Raji (cell line): ENCODE measurements around the gene OR10A3.

Experiments used
- POLR2A ChIP-seq: IDR thresholded peaks from 2 replicates; pipeline ENCODE4 v1.6.1; 2011; ENCODE audit warnings: low read depth, low read length, control low read depth; ENCODE audit not compliant: insufficient read depth

The OR10A3 gene

GRCh38 chr11:7905549-7905948 lies 36.0 kb downstream of the OR10A3 start:
- TF ChIP-seq POLR2A = no peak

GRCh38 chr11:7904917-7905316 lies 36.6 kb downstream of the OR10A3 start:
- TF ChIP-seq POLR2A = no peak

- TF ChIP-seq POLR2A = no peak
These were observed 37.6 kb downstream of the OR10A3 start for GRCh38 chr11:7903940-7904339.

GRCh38 chr11:7901319-7901854 lies 40.1 kb downstream of the OR10A3 start:
- no peak for TF ChIP-seq POLR2A

- no peak for TF ChIP-seq POLR2A
These were observed 40.8 kb downstream of the OR10A3 start for GRCh38 chr11:7900686-7901085.

- no peak for TF ChIP-seq POLR2A
These were observed 42.1 kb downstream of the OR10A3 start for GRCh38 chr11:7899418-7899817.

GRCh38 chr11:7898666-7899283 lies 42.7 kb downstream of the OR10A3 start:
- no peak for TF ChIP-seq POLR2A

- TF ChIP-seq POLR2A = no peak
These were observed 45.3 kb downstream of the OR10A3 start for GRCh38 chr11:7896009-7896785.

- no peak for TF ChIP-seq POLR2A
These were observed 47.3 kb downstream of the OR10A3 start for GRCh38 chr11:7894251-7894650.

GRCh38 chr11:7893796-7894195 lies 47.7 kb downstream of the OR10A3 start:
- no peak for TF ChIP-seq POLR2A

- TF ChIP-seq POLR2A = no peak
These were observed 48.7 kb downstream of the OR10A3 start for GRCh38 chr11:7892840-7893254.

GRCh38 chr11:7892059-7892699 lies 49.3 kb downstream of the OR10A3 start:
- TF ChIP-seq POLR2A = no peak

- no peak for TF ChIP-seq POLR2A
These were observed 50.9 kb downstream of the OR10A3 start for GRCh38 chr11:7890417-7891172.

- no peak for TF ChIP-seq POLR2A
These were observed 51.5 kb downstream of the OR10A3 start for GRCh38 chr11:7889985-7890384.
